Activated CD4-positive, alpha-beta T cell treated with anti-CD3 and anti-CD28 coated beads, Interleukin-2, amount 10 ng/mL, durations not matched to agents 7 days and 5 days (primary cell): ENCODE data around the gene GIGYF2. TPM values are rescaled to one million over a fixed set of nuclear protein-coding genes. Genes with fewer than 3 reads are reported as not detected.
"Not testable (repeated sequence)": the region's sequence is repeated elsewhere in the genome, so short reads cannot be mapped to it uniquely, and the experiment has no call there.

Experiments used
- CTCF ChIA-PET: fragments of 350-600 bp; sonication (Branson Sonifier 250); formaldehyde crosslinking; loops from one replicate; lab custom pipeline; 2021; ENCODE audit warnings: antibody characterized with exemption; lab: Charles Lee
- POLR2A ChIA-PET: fragments of 350-600 bp; sonication (Branson Sonifier 250); formaldehyde crosslinking; loops from one replicate; lab custom pipeline; 2021; ENCODE audit warnings: antibody characterized with exemption; lab: Charles Lee
- DNase-seq: peaks from one replicate; pipeline ENCODE4 v3.0.0-alpha.2; 2020
- H3K27ac Mint-ChIP-seq: one replicate; pipeline ENCODE4 v1.8.0; 2021; ENCODE audit warnings: mild to moderate bottlenecking, moderate library complexity, mixed read lengths
- H3K27me3 Mint-ChIP-seq: one replicate; pipeline ENCODE4 v1.8.0; 2021; ENCODE audit warnings: mixed read lengths
- H3K36me3 Mint-ChIP-seq: one replicate; pipeline ENCODE4 v1.8.0; 2021; ENCODE audit warnings: low read depth, mixed read lengths
- H3K4me1 Mint-ChIP-seq: one replicate; pipeline ENCODE4 v1.8.0; 2021; ENCODE audit warnings: mixed read lengths
- H3K4me3 Mint-ChIP-seq: one replicate; pipeline ENCODE4 v1.8.0; 2021; ENCODE audit warnings: mild to moderate bottlenecking, moderate library complexity, mixed read lengths
- H3K9me3 Mint-ChIP-seq: one replicate; pipeline ENCODE4 v1.8.0; 2021; ENCODE audit warnings: mixed read lengths
- total RNA-seq, 2 experiments: library from RNA; stranded (reverse); gene quantifications; one replicate each; pipeline ENCODE4 v1.2.3, GENCODE V29; 2021

The GIGYF2 gene
- total RNA-seq, 2 experiments from 2014 or later = 54.3 to 58.7 TPM

- Mint-ChIP-seq H3K27me3 (no peaks in the 10 kb centered on the region), H3K9me3 (no peaks in the 10 kb centered on the region), H3K4me1 (peaks cover 37% of the 10 kb centered on the region), H3K36me3 (peaks cover 56% of the 10 kb centered on the region), H3K4me3 (no peak overlapping the region), H3K27ac (peak overlapping the region; percentile 56)
- POLR2A ChIA-PET = no interaction called here
- CTCF ChIA-PET = interaction anchor here (1.2 kb wide), 1 partner anchor 10 kb away, joined by 5 read pairs; no protein-coding TSS in a partner anchor
- DNase-seq = no peak
Observed at GRCh38 chr2:232842689-232843088, 145.6 kb downstream of the GIGYF2 start.

GRCh38 chr2:232843834-232844233 lies 146.7 kb downstream of the GIGYF2 start:
- peaks cover 25% of the 10 kb centered on the region for H3K4me1 Mint-ChIP-seq
- H3K9me3 Mint-ChIP-seq = no peaks in the 10 kb centered on the region
- POLR2A ChIA-PET = interaction anchor here (0.6 kb wide), 1 partner anchor 266 kb away, joined by 3 read pairs; no protein-coding TSS in a partner anchor
- H3K36me3 Mint-ChIP-seq = peaks cover 55% of the 10 kb centered on the region
- CTCF ChIA-PET = interaction anchor here (1.0 to 1.1 kb wide), 2 partner anchors 9 to 407 kb away, joined by 3 read pairs; no protein-coding TSS in a partner anchor
- no peak overlapping the region for H3K4me3 Mint-ChIP-seq
- H3K27me3 Mint-ChIP-seq = no peaks in the 10 kb centered on the region
- no peak overlapping the region for H3K27ac Mint-ChIP-seq
- no peak for DNase-seq

GRCh38 chr2:232846055-232846454 lies 148.9 kb downstream of the GIGYF2 start:
- POLR2A ChIA-PET = no interaction called here
- CTCF ChIA-PET = interaction anchor here (0.6 kb wide), 1 partner anchor 25 kb away, joined by 4 read pairs; no protein-coding TSS in a partner anchor
- Mint-ChIP-seq H3K27ac (no peak overlapping the region), H3K9me3 (no peaks in the 10 kb centered on the region), H3K4me1 (peaks cover 8% of the 10 kb centered on the region), H3K27me3 (no peaks in the 10 kb centered on the region), H3K36me3 (peaks cover 55% of the 10 kb centered on the region), H3K4me3 (no peak overlapping the region)
- DNase-seq = no peak

GRCh38 chr2:232850039-232850438 lies 152.9 kb downstream of the GIGYF2 start:
- DNase-seq = no peak
- no peaks in the 10 kb centered on the region for H3K4me1 Mint-ChIP-seq
- no peaks in the 10 kb centered on the region for H3K27me3 Mint-ChIP-seq
- no peak overlapping the region for H3K27ac Mint-ChIP-seq
- H3K9me3 Mint-ChIP-seq = no peaks in the 10 kb centered on the region
- peaks cover 48% of the 10 kb centered on the region for H3K36me3 Mint-ChIP-seq
- ChIA-PET CTCF (no interaction called here), POLR2A (no interaction called here)
- no peak overlapping the region for H3K4me3 Mint-ChIP-seq

- H3K4me3 Mint-ChIP-seq, H3K4me1 Mint-ChIP-seq, POLR2A ChIA-PET, H3K9me3 Mint-ChIP-seq, H3K27me3 Mint-ChIP-seq, DNase-seq, H3K27ac Mint-ChIP-seq: not testable (repeated sequence)
- CTCF ChIA-PET = interaction anchor here (1.2 to 2.0 kb wide), 3 partner anchors 8 to 37 kb away, joined by 3 to 5 read pairs (median 3); no protein-coding TSS in a partner anchor
- H3K36me3 Mint-ChIP-seq = peaks cover 47% of the 10 kb centered on the region
Observed at GRCh38 chr2:232852081-232852480, 154.9 kb downstream of the GIGYF2 start.

GRCh38 chr2:232852676-232853075 lies 155.5 kb downstream of the GIGYF2 start:
- H3K27ac Mint-ChIP-seq = no peak overlapping the region
- CTCF ChIA-PET = interaction anchor here (1.2 to 2.0 kb wide), 4 partner anchors 9 to 37 kb away, joined by 3 to 5 read pairs (median 3); no protein-coding TSS in a partner anchor
- peaks cover 50% of the 10 kb centered on the region for H3K36me3 Mint-ChIP-seq
- no peaks in the 10 kb centered on the region for H3K4me1 Mint-ChIP-seq
- no peak overlapping the region for H3K4me3 Mint-ChIP-seq
- H3K27me3 Mint-ChIP-seq = no peaks in the 10 kb centered on the region
- POLR2A ChIA-PET = no interaction called here
- no peaks in the 10 kb centered on the region for H3K9me3 Mint-ChIP-seq
- DNase-seq = no peak

- no peak for DNase-seq
- peaks cover 51% of the 10 kb centered on the region for H3K36me3 Mint-ChIP-seq
- H3K27me3 Mint-ChIP-seq = no peaks in the 10 kb centered on the region
- ChIA-PET POLR2A (no interaction called here), CTCF (interaction anchor here (1.6 to 2.0 kb wide), 2 partner anchors 12 to 15 kb away, joined by 3 to 5 read pairs; no protein-coding TSS in a partner anchor)
- no peak overlapping the region for H3K4me3 Mint-ChIP-seq
- no peaks in the 10 kb centered on the region for H3K9me3 Mint-ChIP-seq
- H3K4me1 Mint-ChIP-seq = no peaks in the 10 kb centered on the region
- H3K27ac Mint-ChIP-seq = no peak overlapping the region
Observed at GRCh38 chr2:232854082-232854481, 157.0 kb downstream of the GIGYF2 start.

GRCh38 chr2:232857158-232857563 lies 160.0 kb downstream of the GIGYF2 start:
- Mint-ChIP-seq H3K36me3 (peaks cover 35% of the 10 kb centered on the region), H3K27me3 (no peaks in the 10 kb centered on the region), H3K27ac (no peak overlapping the region), H3K4me1 (no peaks in the 10 kb centered on the region), H3K9me3 (no peaks in the 10 kb centered on the region), H3K4me3 (no peak overlapping the region)
- CTCF ChIA-PET = no interaction called here
- no peak for DNase-seq
- POLR2A ChIA-PET = no interaction called here

GRCh38 chr2:232859385-232859916 lies 162.3 kb downstream of the GIGYF2 start:
- Mint-ChIP-seq H3K4me3 (no peak overlapping the region), H3K27me3 (no peaks in the 10 kb centered on the region), H3K36me3 (peaks cover 32% of the 10 kb centered on the region), H3K9me3 (no peaks in the 10 kb centered on the region), H3K27ac (no peak overlapping the region), H3K4me1 (no peaks in the 10 kb centered on the region)
- no peak for DNase-seq
- CTCF ChIA-PET = no interaction called here
- POLR2A ChIA-PET = interaction anchor here (0.6 kb wide), 1 partner anchor 275 kb away, joined by 4 read pairs; no protein-coding TSS in a partner anchor

GRCh38 chr2:232860593-232861241 lies 163.6 kb downstream of the GIGYF2 start:
- Mint-ChIP-seq H3K9me3 (no peaks in the 10 kb centered on the region), H3K27ac (no peak overlapping the region), H3K27me3 (no peaks in the 10 kb centered on the region), H3K36me3 (peaks cover 28% of the 10 kb centered on the region), H3K4me3 (no peak overlapping the region), H3K4me1 (no peaks in the 10 kb centered on the region)
- ChIA-PET CTCF (no interaction called here), POLR2A (no interaction called here)
- DNase-seq = no peak

- Mint-ChIP-seq H3K4me3 (no peak overlapping the region), H3K27me3 (no peaks in the 10 kb centered on the region), H3K36me3 (peaks cover 28% of the 10 kb centered on the region), H3K4me1 (no peaks in the 10 kb centered on the region), H3K27ac (no peak overlapping the region), H3K9me3 (no peaks in the 10 kb centered on the region)
- CTCF ChIA-PET = no interaction called here
- POLR2A ChIA-PET = no interaction called here
- no peak for DNase-seq
Observed at GRCh38 chr2:232861353-232861752, 164.2 kb downstream of the GIGYF2 start.

GRCh38 chr2:232863996-232864395 lies 166.9 kb downstream of the GIGYF2 start:
- Mint-ChIP-seq H3K27me3 (no peaks in the 10 kb centered on the region), H3K4me3 (no peak overlapping the region), H3K36me3 (peaks cover 5% of the 10 kb centered on the region), H3K27ac (no peak overlapping the region), H3K9me3 (no peaks in the 10 kb centered on the region), H3K4me1 (no peaks in the 10 kb centered on the region)
- DNase-seq = no peak
- POLR2A ChIA-PET = no interaction called here
- CTCF ChIA-PET = interaction anchor here (0.6 kb wide), 1 partner anchor 165 kb away, joined by 3 read pairs; no protein-coding TSS in a partner anchor

GRCh38 chr2:232865165-232865564 lies 168.0 kb downstream of the GIGYF2 start:
- no peaks in the 10 kb centered on the region for H3K4me1 Mint-ChIP-seq
- CTCF ChIA-PET = interaction anchor here (0.7 kb wide), 1 partner anchor 27 kb away, joined by 3 read pairs; no protein-coding TSS in a partner anchor
- no peaks in the 10 kb centered on the region for H3K9me3 Mint-ChIP-seq
- no peak overlapping the region for H3K4me3 Mint-ChIP-seq
- no peak overlapping the region for H3K27ac Mint-ChIP-seq
- no peaks in the 10 kb centered on the region for H3K36me3 Mint-ChIP-seq
- POLR2A ChIA-PET = no interaction called here
- H3K27me3 Mint-ChIP-seq = no peaks in the 10 kb centered on the region
- no peak for DNase-seq
